ENCODE measurements around the gene PINLYP.
A peak's percentile ranks its signal among the peaks of the same experiment; 100 is the strongest.
"Not testable (repeated sequence)": the region's sequence is repeated elsewhere in the genome, so short reads cannot be mapped to it uniquely, and the experiment has no call there.

The PINLYP gene

DNA sequence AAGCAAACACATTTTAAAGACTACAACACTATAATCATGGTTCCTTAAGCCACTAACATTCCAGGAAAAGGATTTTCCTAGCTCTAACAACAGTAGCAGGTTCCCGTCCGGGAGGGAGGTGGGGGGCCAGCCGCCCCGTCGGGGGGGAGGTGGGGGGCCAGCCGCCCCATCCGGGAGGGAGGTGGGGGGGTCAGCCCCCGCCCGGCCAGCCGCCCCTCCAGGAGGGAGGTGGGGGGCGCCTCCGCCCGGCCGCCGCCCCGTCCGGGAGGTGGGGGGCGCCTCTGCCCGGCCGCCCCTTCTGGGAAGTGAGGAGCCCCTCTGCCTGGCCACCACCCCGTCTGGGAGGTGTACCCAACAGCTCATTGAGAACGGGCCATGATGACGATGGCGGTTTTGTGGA is 27.7 kb upstream of the PINLYP start:
- H3K4me3 ChIP-seq (ENCODE audit: low read depth, low read length) = not testable (repeated sequence)

DNA sequence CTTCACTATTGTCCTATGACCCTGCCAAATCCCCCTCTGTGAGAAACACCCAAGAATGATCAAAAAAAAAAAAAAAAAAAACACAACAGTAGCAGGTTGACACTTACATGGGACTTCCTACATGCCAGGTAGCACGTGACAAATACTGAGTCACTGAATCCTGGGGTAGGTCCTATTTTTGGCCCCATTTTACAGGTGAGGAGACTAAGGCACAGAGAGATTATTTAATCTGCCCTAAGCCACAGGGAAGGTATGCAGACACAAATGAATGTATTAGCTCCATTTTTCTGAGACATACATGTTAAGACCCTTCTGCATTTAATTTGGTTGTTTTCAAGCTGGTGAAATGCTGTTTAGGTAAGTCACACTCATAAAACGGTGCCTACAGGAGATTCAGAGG is 26.9 kb upstream of the PINLYP start:
- no peak overlapping the region for H3K4me3 ChIP-seq (ENCODE audit: low read depth, low read length)

- no peak overlapping the region for H3K4me3 ChIP-seq (ENCODE audit: low read depth, low read length)
These were observed 24.0 kb upstream of the PINLYP start for GRCh38 chr19:43551399-43552197.

DNA sequence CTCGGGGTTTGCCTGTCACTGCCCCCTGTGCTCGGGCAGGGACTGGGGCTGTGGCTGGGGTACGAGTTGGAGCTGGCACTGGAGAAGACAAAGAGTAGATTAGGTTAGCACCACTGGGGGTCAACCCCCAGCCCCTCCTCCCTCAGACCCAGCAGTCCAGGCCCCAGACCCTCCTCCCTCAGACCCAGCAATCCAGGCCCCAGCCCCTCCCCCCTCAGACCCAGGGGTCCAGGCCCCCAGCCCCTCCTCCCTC is 23.5 kb upstream of the PINLYP start:
- H3K4me3 ChIP-seq (ENCODE audit: low read depth, low read length) = no peak overlapping the region

DNA sequence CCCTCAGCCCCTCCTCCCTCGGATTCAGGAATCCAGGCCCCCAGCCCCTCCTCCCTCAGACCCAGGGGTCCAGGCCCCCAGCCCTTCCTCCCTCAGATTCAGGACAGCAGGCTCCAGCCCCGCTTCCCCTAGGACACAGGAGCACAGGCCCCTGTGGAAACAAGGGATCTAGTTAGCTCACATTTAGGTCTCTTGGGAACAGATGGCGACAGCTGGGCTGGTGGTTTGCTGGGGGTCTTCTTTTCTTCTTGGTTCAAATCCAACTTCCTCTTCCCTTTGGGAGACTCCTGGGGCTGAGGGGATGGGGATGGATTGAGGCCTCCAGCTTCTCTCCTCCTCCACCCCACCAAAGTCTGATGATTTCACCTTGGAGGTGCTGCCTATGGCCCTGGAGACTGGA is 23.0 kb upstream of the PINLYP start:
- H3K4me3 ChIP-seq (ENCODE audit: low read depth, low read length) = no peak overlapping the region

GRCh38 chr19:43553656-43554055 is 21.9 kb upstream of the PINLYP start:
- no peak overlapping the region for H3K4me3 ChIP-seq (ENCODE audit: low read depth, low read length)

GRCh38 chr19:43554317-43554895 is 21.2 kb upstream of the PINLYP start:
- H3K4me3 ChIP-seq (ENCODE audit: low read depth, low read length) = no peak overlapping the region

DNA sequence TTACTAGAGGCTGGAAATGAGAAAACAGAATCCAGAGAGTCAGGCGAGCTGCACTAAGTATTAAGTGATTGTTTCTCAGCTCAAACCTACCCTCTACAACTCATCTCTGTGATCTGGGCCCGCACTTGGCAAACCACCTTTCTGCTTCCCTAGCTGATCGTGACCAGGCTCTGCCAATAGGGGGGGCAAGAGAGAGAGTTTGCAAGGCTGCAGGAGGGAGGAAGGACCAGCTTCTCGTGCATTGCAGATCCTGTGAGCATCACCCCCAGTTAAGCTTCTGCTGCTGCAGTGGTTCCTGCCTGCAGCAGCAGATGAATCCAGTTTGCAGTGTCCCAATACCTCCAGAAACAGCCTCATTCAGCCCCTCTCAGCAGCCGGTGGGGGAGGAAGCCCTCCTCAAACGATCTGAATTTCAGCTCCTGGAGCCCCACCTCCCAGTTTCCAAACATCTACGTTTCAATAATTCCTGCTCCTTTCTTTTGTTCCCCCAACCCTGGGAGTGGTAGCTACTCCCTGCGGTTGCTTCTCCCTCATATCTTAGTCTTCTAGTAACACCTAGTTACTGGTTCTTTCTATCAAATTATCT is 20.3 kb upstream of the PINLYP start:
- H3K4me3 ChIP-seq (ENCODE audit: low read depth, low read length) = no peak overlapping the region

- H3K4me3 ChIP-seq (ENCODE audit: low read depth, low read length) = no peak overlapping the region
These were observed 14.9 kb upstream of the PINLYP start for GRCh38 chr19:43560687-43561086.

DNA sequence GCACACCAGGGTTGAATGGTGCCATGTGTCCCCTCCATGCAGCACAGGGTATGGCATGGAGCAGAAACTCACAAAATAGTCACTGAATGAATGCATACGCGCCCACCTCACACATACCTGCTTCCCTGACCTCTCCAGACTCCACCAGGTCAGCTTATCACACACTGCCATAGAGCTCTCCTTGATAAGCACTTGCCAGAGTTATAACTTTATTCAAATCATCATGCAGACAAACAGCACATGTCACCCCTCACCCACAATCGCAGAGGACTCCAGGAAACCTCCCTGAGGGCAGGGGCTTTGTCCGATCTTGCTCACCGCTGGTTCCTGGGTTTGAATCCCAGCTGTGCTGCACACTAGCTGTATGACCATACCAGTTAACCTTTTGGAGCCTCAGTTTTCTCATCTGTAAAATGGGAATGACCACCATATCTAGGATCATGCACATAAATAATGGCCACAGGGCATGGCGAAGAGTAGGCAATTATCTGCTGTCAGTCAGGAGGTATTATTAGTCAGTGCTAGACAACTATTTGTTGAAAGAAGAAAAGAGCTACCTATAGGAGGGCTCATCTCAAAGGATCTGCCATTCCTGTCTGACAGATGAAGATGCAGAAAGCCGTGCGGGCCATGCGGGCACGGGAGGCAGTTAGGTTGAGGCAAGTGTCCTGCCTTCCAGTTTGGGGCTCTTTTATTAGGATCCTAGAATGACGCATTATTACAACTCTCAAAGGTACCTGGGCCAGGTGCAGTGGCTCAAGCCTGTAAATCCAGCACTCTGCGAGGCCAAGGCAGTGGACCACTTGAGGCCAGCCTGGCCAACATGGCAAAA is 14.2 kb upstream of the PINLYP start:
- H3K4me3 ChIP-seq (ENCODE audit: low read depth, low read length) = no peak overlapping the region

DNA sequence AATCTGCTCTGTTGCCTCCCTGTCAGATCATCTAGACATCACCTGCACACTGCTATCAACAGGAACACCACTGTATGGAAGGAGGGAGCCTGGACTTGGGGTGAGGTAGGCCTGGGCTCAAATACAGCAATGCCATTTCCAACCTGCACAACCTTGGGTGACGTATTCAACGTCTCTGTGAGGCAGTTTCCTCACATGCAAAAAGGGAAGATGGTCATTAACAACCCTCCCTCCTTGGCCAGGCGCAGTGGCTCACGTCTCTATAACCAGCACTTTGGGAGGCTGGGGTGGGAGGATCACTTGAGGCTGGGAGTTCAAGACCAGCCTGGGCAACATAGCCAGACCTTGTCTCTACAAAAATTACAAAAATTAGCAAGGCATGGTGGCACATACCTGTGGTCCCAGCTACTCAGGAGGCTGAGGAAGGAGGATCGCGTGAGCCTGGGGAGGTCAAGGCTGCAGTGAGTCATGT is 13.3 kb upstream of the PINLYP start:
- H3K4me3 ChIP-seq (ENCODE audit: low read depth, low read length) = no peak overlapping the region

DNA sequence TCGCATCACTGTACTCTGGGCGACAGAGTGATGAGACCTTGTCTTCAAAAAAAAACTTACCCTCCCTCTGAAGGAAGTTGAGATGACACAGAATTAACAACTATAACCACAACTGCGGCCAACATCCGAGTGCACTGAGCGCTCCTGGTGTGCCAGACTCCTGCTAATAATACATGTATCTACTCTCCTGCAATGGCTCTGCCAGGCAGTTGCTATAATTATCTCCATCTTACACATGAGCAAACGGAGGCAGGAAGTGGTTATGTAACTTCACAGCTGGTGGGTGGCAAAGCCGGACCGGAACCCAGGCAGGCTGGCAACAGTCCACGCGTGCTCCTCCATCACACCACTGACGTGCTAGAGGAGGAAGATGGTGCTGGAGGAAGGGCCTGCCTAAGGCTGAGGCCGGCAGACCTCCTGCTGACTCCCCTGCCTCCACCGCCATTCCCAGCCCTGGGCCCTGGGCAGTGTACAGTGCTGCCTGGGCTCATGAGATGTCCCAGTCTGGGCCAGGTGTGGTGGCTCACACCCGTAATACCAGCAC is 12.8 kb upstream of the PINLYP start:
- H3K4me3 ChIP-seq (ENCODE audit: low read depth, low read length) = no peak overlapping the region

DNA sequence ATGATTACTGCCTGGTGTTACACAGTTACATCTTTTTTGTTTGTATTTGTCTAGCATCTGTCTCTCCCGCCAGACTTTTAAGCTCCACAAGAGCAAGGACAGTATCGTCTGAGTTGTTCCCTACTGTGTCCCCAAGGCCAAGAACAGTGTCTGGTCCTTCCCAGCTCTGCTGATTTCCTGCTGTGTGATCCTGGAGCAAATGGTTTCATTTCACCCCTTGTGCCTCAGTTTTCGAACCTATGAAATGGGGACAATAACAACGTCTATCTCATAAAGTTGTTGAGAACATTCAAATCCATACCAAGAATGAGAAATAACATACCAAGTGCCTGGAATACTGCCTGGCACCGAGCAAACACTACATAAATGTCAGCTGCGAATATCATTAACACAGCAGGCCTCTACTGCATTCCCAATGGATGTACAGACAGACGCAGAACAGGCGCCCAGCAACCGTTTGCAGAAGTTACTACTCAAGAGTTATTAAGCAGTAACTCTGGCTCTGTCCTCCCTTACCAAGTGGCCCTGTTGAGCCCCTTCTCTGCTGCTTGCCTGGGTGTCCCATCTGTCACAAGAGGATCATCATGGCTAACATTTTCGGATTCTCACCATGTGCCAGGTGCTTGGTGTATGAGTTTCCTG is 11.7 kb upstream of the PINLYP start:
- no peak overlapping the region for H3K4me3 ChIP-seq (ENCODE audit: low read depth, low read length)

DNA sequence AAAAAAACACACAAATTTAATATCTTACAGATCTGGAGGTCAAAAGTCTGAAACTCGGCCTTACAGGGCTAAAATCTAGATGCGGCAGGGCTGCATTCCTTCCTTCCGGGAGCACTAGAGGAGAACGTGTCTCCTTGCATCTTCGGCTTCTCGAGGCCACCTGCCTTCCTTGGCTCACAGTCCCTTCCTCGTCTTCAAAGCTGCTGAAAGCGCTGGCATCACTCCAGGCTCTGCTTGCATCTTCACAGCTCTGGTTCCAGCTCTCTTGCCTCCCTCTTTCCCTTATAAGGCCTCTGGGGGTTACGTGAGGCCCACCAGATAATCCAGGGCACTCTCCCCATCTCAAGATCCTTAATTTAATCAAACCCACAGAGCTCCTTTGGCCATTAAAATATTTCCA is 10.8 kb upstream of the PINLYP start:
- no peak overlapping the region for H3K4me3 ChIP-seq (ENCODE audit: low read depth, low read length)

DNA sequence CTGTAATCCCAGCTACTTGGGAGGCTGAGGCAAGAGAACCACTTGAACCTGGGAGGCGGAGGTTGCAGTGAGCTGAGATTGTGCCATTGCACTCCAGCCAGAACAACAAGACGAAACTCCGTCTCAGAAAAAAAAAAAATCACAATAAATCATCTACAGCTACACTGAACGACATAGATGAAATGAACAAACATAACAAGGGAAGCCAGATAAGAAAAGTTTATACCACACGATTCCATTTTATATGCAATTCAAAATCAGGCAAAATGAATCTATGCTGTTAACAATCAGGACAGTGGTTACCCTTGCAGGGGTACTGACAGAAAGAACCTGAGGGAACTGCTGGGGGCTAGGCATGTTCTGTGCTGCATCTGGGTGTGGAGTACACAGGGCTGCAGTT is 5.9 kb upstream of the PINLYP start:
- H3K4me3 ChIP-seq (ENCODE audit: low read depth, low read length) = no peak overlapping the region

GRCh38 chr19:43570174-43570791 is 5.3 kb upstream of the PINLYP start:
- no peak overlapping the region for H3K4me3 ChIP-seq (ENCODE audit: low read depth, low read length)

GRCh38 chr19:43572171-43572588 is 3.4 kb upstream of the PINLYP start:
- no peak overlapping the region for H3K4me3 ChIP-seq (ENCODE audit: low read depth, low read length)

- peak overlapping the region; percentile 78 for H3K4me3 ChIP-seq (ENCODE audit: low read depth, low read length)
These were observed 1.0 kb upstream of the PINLYP start for GRCh38 chr19:43574424-43575155.

DNA sequence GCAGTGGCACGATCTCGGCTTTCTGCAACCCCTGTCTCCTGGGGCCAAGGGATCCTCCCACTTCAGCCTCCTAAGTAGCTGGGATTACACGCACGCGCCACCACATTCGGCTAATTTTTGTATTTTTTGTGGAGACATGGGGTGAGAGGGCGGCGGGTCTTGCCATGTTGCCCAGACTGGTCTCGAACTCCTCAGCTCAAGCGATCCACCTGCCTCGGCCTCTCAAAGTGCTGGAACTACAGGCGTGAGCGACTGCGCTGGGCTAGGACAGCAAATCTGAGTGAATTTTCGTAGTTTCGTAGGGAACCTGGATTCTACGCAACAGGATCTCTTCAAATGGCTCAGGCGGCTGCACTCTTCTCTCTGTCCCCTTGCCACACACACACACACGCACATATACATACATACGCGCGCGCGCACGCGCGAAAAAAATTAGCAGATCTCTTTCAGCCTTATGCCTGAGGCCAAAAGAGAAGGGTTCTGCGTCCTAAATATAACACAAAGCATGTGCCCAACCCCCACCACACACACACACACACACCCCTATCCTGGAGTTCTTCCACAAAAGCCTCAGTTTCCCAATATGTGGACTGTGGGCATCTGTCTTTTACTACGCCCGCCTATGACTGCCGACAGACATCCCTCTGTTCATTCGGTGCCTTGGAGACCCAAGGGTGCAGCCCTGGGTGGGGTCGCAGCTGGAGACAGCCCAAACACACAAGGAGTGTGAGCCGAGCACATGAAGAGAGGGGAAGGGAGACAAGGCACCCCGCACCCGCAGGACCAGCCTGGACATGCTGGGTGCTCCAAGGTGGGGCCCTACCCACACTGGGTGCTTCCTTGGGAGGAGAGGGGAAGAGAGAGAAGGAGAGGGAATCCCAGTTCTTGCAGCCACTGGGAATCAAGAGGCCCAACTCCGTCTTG is 616 bp downstream of the PINLYP start:
- H3K4me3 ChIP-seq (ENCODE audit: low read depth, low read length) = no peak overlapping the region

Data from iPS-11a (cell line).